Measurements from ENCODE around the gene SLC9A3.

- no peak for TF ChIP-seq EZH2phosphoT487 (IDR thresholded peaks at IDR 0.05; ENCODE audit: low read depth)
- TF ChIP-seq, protein P1, sequence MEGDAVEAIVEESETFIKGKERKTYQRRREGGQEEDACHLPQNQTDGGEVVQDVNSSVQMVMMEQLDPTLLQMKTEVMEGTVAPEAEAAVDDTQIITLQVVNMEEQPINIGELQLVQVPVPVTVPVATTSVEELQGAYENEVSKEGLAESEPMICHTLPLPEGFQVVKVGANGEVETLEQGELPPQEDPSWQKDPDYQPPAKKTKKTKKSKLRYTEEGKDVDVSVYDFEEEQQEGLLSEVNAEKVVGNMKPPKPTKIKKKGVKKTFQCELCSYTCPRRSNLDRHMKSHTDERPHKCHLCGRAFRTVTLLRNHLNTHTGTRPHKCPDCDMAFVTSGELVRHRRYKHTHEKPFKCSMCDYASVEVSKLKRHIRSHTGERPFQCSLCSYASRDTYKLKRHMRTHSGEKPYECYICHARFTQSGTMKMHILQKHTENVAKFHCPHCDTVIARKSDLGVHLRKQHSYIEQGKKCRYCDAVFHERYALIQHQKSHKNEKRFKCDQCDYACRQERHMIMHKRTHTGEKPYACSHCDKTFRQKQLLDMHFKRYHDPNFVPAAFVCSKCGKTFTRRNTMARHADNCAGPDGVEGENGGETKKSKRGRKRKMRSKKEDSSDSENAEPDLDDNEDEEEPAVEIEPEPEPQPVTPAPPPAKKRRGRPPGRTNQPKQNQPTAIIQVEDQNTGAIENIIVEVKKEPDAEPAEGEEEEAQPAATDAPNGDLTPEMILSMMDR (IDR thresholded peaks at IDR 0.05; ENCODE audit: low read depth, low read length), result peak; percentile 61
These were observed 98.5 kb downstream of the SLC9A3 start for GRCh38 chr5:425714-426113.
